ENCODE data around the gene RIMBP2.

RIMBP2 gene

GRCh38 chr12:130423136-130423535 is 293.0 kb downstream of the RIMBP2 start:
- Histone ChIP-seq H2BK15ac (replicated peaks; ENCODE audit: low read depth) (no peak overlapping the region), H3K4me3 (ENCODE audit: low read length) (no peak overlapping the region), H2AK5ac (ENCODE audit: low read length) (no peak overlapping the region), H2BK120ac (ENCODE audit: low read depth, low read length) (no peak overlapping the region), H3K79me2 (ENCODE audit: control insufficient read depth, insufficient read depth, low read length) (no peaks in the 10 kb centered on the region), H2BK5ac (ENCODE audit: low read length) (no peak overlapping the region), H3K36me3 (ENCODE audit: control insufficient read depth, insufficient read depth, low read length) (no peaks in the 10 kb centered on the region), H3K4me1 (ENCODE audit: control insufficient read depth, low read depth, low read length) (no peaks in the 10 kb centered on the region), H3K56ac (ENCODE audit: low read length) (no peak overlapping the region), H4K8ac (ENCODE audit: low read depth, low read length) (no peak overlapping the region), H3K79me1 (ENCODE audit: low read length) (no peaks in the 10 kb centered on the region), H3K27ac (ENCODE audit: low read depth, low read length) (no peak overlapping the region), H4K5ac (ENCODE audit: low read length) (no peak overlapping the region), H3K4me2 (ENCODE audit: low read length) (no peak overlapping the region), H3K4ac (ENCODE audit: low read depth, low read length) (no peak overlapping the region), H3K27me3 (ENCODE audit: insufficient read depth, low read length, poor library complexity) (no peaks in the 10 kb centered on the region), H3K9ac (ENCODE audit: low read length) (no peak overlapping the region), H3K18ac (ENCODE audit: low read length) (no peak overlapping the region), H3K23ac (ENCODE audit: low read length) (no peak overlapping the region)
- no CpG with 5 or more reads among the region's 11 CpGs for WGBS (ENCODE audit: extremely low coverage, insufficient coverage, low lambda C conversion rate)
- no peak for DNase-seq

- no CpG with 5 or more reads among the region's 8 CpGs for WGBS (ENCODE audit: extremely low coverage, insufficient coverage, low lambda C conversion rate)
- Histone ChIP-seq H3K4ac (ENCODE audit: low read depth, low read length) (no peak overlapping the region), H3K27ac (ENCODE audit: low read depth, low read length) (no peak overlapping the region)
Measured at GRCh38 chr12:130422676-130423075, 293.4 kb downstream of the RIMBP2 start.

GRCh38 chr12:130421896-130422295 is 294.2 kb downstream of the RIMBP2 start:
- no CpG with 5 or more reads among the region's 6 CpGs for WGBS (ENCODE audit: extremely low coverage, insufficient coverage, low lambda C conversion rate)
- no peak for DNase-seq
- no peak overlapping the region for H3K4me3 ChIP-seq (ENCODE audit: low read length)

More at GRCh38 chr12:130422676-130423075, 293.4 kb downstream of the RIMBP2 start:
- Histone ChIP-seq H2BK15ac (replicated peaks; ENCODE audit: low read depth) (no peak overlapping the region), H3K9ac (ENCODE audit: low read length) (no peak overlapping the region), H3K27me3 (ENCODE audit: insufficient read depth, low read length, poor library complexity) (no peaks in the 10 kb centered on the region), H3K4me1 (ENCODE audit: control insufficient read depth, low read depth, low read length) (no peaks in the 10 kb centered on the region), H3K18ac (ENCODE audit: low read length) (no peak overlapping the region), H3K4me3 (ENCODE audit: low read length) (no peak overlapping the region), H3K79me2 (ENCODE audit: control insufficient read depth, insufficient read depth, low read length) (no peaks in the 10 kb centered on the region), H3K23ac (ENCODE audit: low read length) (no peak overlapping the region), H4K8ac (ENCODE audit: low read depth, low read length) (no peak overlapping the region), H3K4me2 (ENCODE audit: low read length) (no peak overlapping the region), H2AK5ac (ENCODE audit: low read length) (no peak overlapping the region), H2BK5ac (ENCODE audit: low read length) (no peak overlapping the region), H3K36me3 (ENCODE audit: control insufficient read depth, insufficient read depth, low read length) (no peaks in the 10 kb centered on the region), H3K79me1 (ENCODE audit: low read length) (no peaks in the 10 kb centered on the region), H4K5ac (ENCODE audit: low read length) (no peak overlapping the region), H2BK120ac (ENCODE audit: low read depth, low read length) (no peak overlapping the region), H3K56ac (ENCODE audit: low read length) (no peak overlapping the region)
- no peak for DNase-seq

GRCh38 chr12:130420071-130420470 is 296.0 kb downstream of the RIMBP2 start:
- Histone ChIP-seq H3K4me3 (ENCODE audit: low read length) (no peak overlapping the region), H3K4me1 (ENCODE audit: control insufficient read depth, low read depth, low read length) (no peaks in the 10 kb centered on the region), H3K79me1 (ENCODE audit: low read length) (no peaks in the 10 kb centered on the region), H3K9ac (ENCODE audit: low read length) (no peak overlapping the region), H3K79me2 (ENCODE audit: control insufficient read depth, insufficient read depth, low read length) (no peaks in the 10 kb centered on the region), H4K5ac (ENCODE audit: low read length) (no peak overlapping the region), H2BK15ac (replicated peaks; ENCODE audit: low read depth) (no peak overlapping the region), H2BK5ac (ENCODE audit: low read length) (no peak overlapping the region), H3K56ac (ENCODE audit: low read length) (no peak overlapping the region), H3K4me2 (ENCODE audit: low read length) (no peak overlapping the region), H3K23ac (ENCODE audit: low read length) (no peak overlapping the region), H2AK5ac (ENCODE audit: low read length) (no peak overlapping the region), H3K27ac (ENCODE audit: low read depth, low read length) (no peak overlapping the region), H2BK120ac (ENCODE audit: low read depth, low read length) (no peak overlapping the region), H3K27me3 (ENCODE audit: insufficient read depth, low read length, poor library complexity) (no peaks in the 10 kb centered on the region), H3K36me3 (ENCODE audit: control insufficient read depth, insufficient read depth, low read length) (no peaks in the 10 kb centered on the region), H3K4ac (ENCODE audit: low read depth, low read length) (no peak overlapping the region), H4K8ac (ENCODE audit: low read depth, low read length) (no peak overlapping the region), H3K18ac (ENCODE audit: low read length) (no peak overlapping the region)
- WGBS (ENCODE audit: extremely low coverage, insufficient coverage, low lambda C conversion rate), result no CpG with 5 or more reads among the region's 4 CpGs
- no peak for DNase-seq

More at GRCh38 chr12:130421896-130422295, 294.2 kb downstream of the RIMBP2 start:
- no peak overlapping the region for H2AK5ac ChIP-seq (ENCODE audit: low read length)
- no peak overlapping the region for H3K27ac ChIP-seq (ENCODE audit: low read depth, low read length)
- no peaks in the 10 kb centered on the region for H3K27me3 ChIP-seq (ENCODE audit: insufficient read depth, low read length, poor library complexity)
- no peaks in the 10 kb centered on the region for H3K4me1 ChIP-seq (ENCODE audit: control insufficient read depth, low read depth, low read length)
- no peak overlapping the region for H3K18ac ChIP-seq (ENCODE audit: low read length)
- no peak overlapping the region for H3K56ac ChIP-seq (ENCODE audit: low read length)
- H3K23ac ChIP-seq (ENCODE audit: low read length), result no peak overlapping the region
- H4K5ac ChIP-seq (ENCODE audit: low read length), result no peak overlapping the region
- H3K79me1 ChIP-seq (ENCODE audit: low read length), result no peaks in the 10 kb centered on the region
- H3K4me2 ChIP-seq (ENCODE audit: low read length), result no peak overlapping the region
- H3K79me2 ChIP-seq (ENCODE audit: control insufficient read depth, insufficient read depth, low read length), result no peaks in the 10 kb centered on the region
- no peak overlapping the region for H2BK15ac ChIP-seq (replicated peaks; ENCODE audit: low read depth)
- H2BK5ac ChIP-seq (ENCODE audit: low read length), result no peak overlapping the region
- H2BK120ac ChIP-seq (ENCODE audit: low read depth, low read length), result no peak overlapping the region
- no peak overlapping the region for H3K4ac ChIP-seq (ENCODE audit: low read depth, low read length)
- H3K36me3 ChIP-seq (ENCODE audit: control insufficient read depth, insufficient read depth, low read length), result no peaks in the 10 kb centered on the region
- H4K8ac ChIP-seq (ENCODE audit: low read depth, low read length), result no peak overlapping the region
- H3K9ac ChIP-seq (ENCODE audit: low read length), result no peak overlapping the region

DNA sequence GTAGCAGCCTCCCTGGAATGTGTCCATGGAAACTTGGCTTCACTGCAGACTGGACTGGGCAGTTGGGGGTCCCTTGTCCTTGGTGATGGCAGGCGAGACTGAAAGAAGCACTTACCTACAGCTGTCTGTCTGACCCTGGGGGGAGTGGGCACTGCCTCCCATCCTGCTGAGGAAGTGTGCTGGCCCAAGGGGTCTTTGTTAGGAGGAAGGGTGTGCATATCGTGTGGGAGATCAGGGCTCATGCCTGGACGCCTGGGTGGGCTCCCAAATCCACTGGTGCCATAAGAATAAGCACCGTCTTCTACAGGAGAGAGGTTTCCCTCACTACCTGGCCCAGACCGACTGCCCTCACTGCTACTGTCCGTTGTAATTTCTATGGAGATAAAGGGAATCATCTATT is 297.0 kb downstream of the RIMBP2 start:
- no peak overlapping the region for H4K8ac ChIP-seq (ENCODE audit: low read depth, low read length)
- H3K4me2 ChIP-seq (ENCODE audit: low read length), result no peak overlapping the region
- no peak overlapping the region for H2BK15ac ChIP-seq (replicated peaks; ENCODE audit: low read depth)
- H3K36me3 ChIP-seq (ENCODE audit: control insufficient read depth, insufficient read depth, low read length), result no peaks in the 10 kb centered on the region
- H3K27me3 ChIP-seq (ENCODE audit: insufficient read depth, low read length, poor library complexity), result no peaks in the 10 kb centered on the region
- H2BK5ac ChIP-seq (ENCODE audit: low read length), result no peak overlapping the region
- H3K4me1 ChIP-seq (ENCODE audit: control insufficient read depth, low read depth, low read length), result no peaks in the 10 kb centered on the region
- H3K4ac ChIP-seq (ENCODE audit: low read depth, low read length), result no peak overlapping the region
- H3K56ac ChIP-seq (ENCODE audit: low read length), result no peak overlapping the region
- H3K79me2 ChIP-seq (ENCODE audit: control insufficient read depth, insufficient read depth, low read length), result no peaks in the 10 kb centered on the region
- no peak for DNase-seq
- H3K23ac ChIP-seq (ENCODE audit: low read length), result no peak overlapping the region
- H4K5ac ChIP-seq (ENCODE audit: low read length), result no peak overlapping the region
- no peak overlapping the region for H3K9ac ChIP-seq (ENCODE audit: low read length)
- H3K4me3 ChIP-seq (ENCODE audit: low read length), result no peak overlapping the region
- H2BK120ac ChIP-seq (ENCODE audit: low read depth, low read length), result no peak overlapping the region
- H2AK5ac ChIP-seq (ENCODE audit: low read length), result no peak overlapping the region
- H3K18ac ChIP-seq (ENCODE audit: low read length), result no peak overlapping the region
- no CpG with 5 or more reads among the region's 6 CpGs for WGBS (ENCODE audit: extremely low coverage, insufficient coverage, low lambda C conversion rate)
- no peaks in the 10 kb centered on the region for H3K79me1 ChIP-seq (ENCODE audit: low read length)
- H3K27ac ChIP-seq (ENCODE audit: low read depth, low read length), result no peak overlapping the region

- no peak overlapping the region for H3K27ac ChIP-seq (ENCODE audit: low read depth, low read length)
Measured at GRCh38 chr12:130418251-130418650, 297.8 kb downstream of the RIMBP2 start.

More at GRCh38 chr12:130418251-130418650, 297.8 kb downstream of the RIMBP2 start:
- Histone ChIP-seq H3K23ac (ENCODE audit: low read length) (no peak overlapping the region), H3K9ac (ENCODE audit: low read length) (no peak overlapping the region), H4K8ac (ENCODE audit: low read depth, low read length) (no peak overlapping the region), H3K36me3 (ENCODE audit: control insufficient read depth, insufficient read depth, low read length) (no peaks in the 10 kb centered on the region), H3K4ac (ENCODE audit: low read depth, low read length) (no peak overlapping the region), H3K79me1 (ENCODE audit: low read length) (no peaks in the 10 kb centered on the region), H2AK5ac (ENCODE audit: low read length) (no peak overlapping the region), H2BK15ac (replicated peaks; ENCODE audit: low read depth) (no peak overlapping the region), H2BK120ac (ENCODE audit: low read depth, low read length) (no peak overlapping the region), H3K4me2 (ENCODE audit: low read length) (no peak overlapping the region), H4K5ac (ENCODE audit: low read length) (no peak overlapping the region), H3K79me2 (ENCODE audit: control insufficient read depth, insufficient read depth, low read length) (no peaks in the 10 kb centered on the region), H3K4me1 (ENCODE audit: control insufficient read depth, low read depth, low read length) (no peaks in the 10 kb centered on the region), H3K56ac (ENCODE audit: low read length) (no peak overlapping the region), H2BK5ac (ENCODE audit: low read length) (no peak overlapping the region), H3K4me3 (ENCODE audit: low read length) (no peak overlapping the region), H3K27me3 (ENCODE audit: insufficient read depth, low read length, poor library complexity) (no peaks in the 10 kb centered on the region), H3K18ac (ENCODE audit: low read length) (no peak overlapping the region)
- no peak for DNase-seq
- WGBS (ENCODE audit: extremely low coverage, insufficient coverage, low lambda C conversion rate), result no CpG with 5 or more reads among the region's 3 CpGs

Measured in mesendoderm (in vitro differentiated cells).